GM13977 (cell line): ENCODE measurements around the gene MAPK8IP3.
"Not testable (repeated sequence)": the region's sequence is repeated elsewhere in the genome, so short reads cannot be mapped to it uniquely, and the experiment has no call there.

Experiments used
- DNase-seq: peaks from one replicate; pipeline ENCODE4 v3.0.0; 2012; ENCODE audit warnings: low spot score
- CTCF ChIP-seq: IDR thresholded peaks from 2 replicates; pipeline ENCODE4 v1.5.1; 2012; ENCODE audit warnings: mild to moderate bottlenecking, control low read depth; ENCODE audit not compliant: insufficient read depth; ENCODE audit errors: extremely low read depth, missing control alignments
- in situ Hi-C: fragments of 300-500 bp; cut with MboI; formaldehyde crosslinking; loops from one replicate; pipeline ENCODE4 v1.12.0; 2022; ENCODE audit warnings: low sequenced_read_pairs, low pct_unique_long_range_greater_than_20kb, mixed read lengths, inconsistent platforms; ENCODE audit not compliant: unreplicated experiment

MAPK8IP3 gene

GRCh38 chr16:1732071-1732470, 26.1 kb downstream of the MAPK8IP3 start:
- DNase-seq = no peak
- in situ Hi-C loops = no loop called here
- no peak for TF ChIP-seq CTCF

GRCh38 chr16:1732551-1732987, 26.6 kb downstream of the MAPK8IP3 start:
- in situ Hi-C loops, DNase-seq: not testable (repeated sequence)

- in situ Hi-C loops = no loop called here
- TF ChIP-seq CTCF = no peak
- no peak for DNase-seq
Measured at GRCh38 chr16:1734123-1734522, 28.1 kb downstream of the MAPK8IP3 start.

GRCh38 chr16:1734816-1735215, 28.8 kb downstream of the MAPK8IP3 start:
- in situ Hi-C loops = no loop called here
- no peak for DNase-seq
- no peak for TF ChIP-seq CTCF

GRCh38 chr16:1740234-1740633, 34.2 kb downstream of the MAPK8IP3 start:
- no peak for DNase-seq
- in situ Hi-C loops = no loop called here
- no peak for TF ChIP-seq CTCF

- DNase-seq = no peak
- in situ Hi-C loops = no loop called here
- no peak for TF ChIP-seq CTCF
Measured at GRCh38 chr16:1740781-1741490, 34.9 kb downstream of the MAPK8IP3 start.

- in situ Hi-C loops = no loop called here
- TF ChIP-seq CTCF = no peak
- no peak for DNase-seq
Measured at GRCh38 chr16:1741553-1742165, 35.7 kb downstream of the MAPK8IP3 start.
